ENCODE data around the gene MLC1. TPM values are rescaled to one million over a fixed set of nuclear protein-coding genes. Genes with fewer than 3 reads are reported as not detected.
"Not testable (repeated sequence)": the region's sequence is repeated elsewhere in the genome, so short reads cannot be mapped to it uniquely, and the experiment has no call there.

The MLC1 gene
- total RNA-seq, 4 donors from 2014 or later = under 0.01 to 0.70 TPM; not detected in 2

DNA sequence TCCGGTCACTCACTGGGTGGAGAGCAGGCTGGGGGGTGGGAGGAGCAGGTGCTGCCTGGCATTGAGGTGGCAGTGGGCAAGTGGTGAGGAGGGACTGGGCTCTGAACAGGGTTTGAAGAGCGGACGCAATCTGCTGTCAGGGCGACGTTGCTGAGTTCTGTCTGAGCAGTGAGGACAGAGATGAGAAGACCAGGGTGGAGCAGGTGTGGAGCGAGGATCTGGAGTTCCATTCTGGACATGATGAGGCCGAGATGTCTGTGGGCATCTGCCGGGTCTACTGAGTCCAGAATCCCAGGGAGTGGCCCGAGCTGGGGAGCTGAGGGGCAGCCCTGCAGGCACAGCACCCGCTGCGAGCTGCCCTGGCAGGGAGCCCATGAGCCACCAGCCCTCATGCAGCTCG, 2.4 kb upstream of the MLC1 start:
- H3K9me3 ChIP-seq = no peaks in the 10 kb centered on the region
- H3K4me1 ChIP-seq = peaks cover 4 to 13% (median 7%) of the 10 kb centered on the region in 3 donors
- no peak overlapping the region for H3K4me3 ChIP-seq
- WGBS, 2 donors = 89 to 98% methylated on average over 8 to 9 of the region's 12 CpGs
- peaks cover 0 to 28% (median 0%) of the 10 kb centered on the region in 4 donors for H3K27me3 ChIP-seq
- H3K27ac ChIP-seq = no peak overlapping the region
- no peak for TF ChIP-seq POLR2A (IDR thresholded peaks at IDR 0.05)
- TF ChIP-seq, protein P1, sequence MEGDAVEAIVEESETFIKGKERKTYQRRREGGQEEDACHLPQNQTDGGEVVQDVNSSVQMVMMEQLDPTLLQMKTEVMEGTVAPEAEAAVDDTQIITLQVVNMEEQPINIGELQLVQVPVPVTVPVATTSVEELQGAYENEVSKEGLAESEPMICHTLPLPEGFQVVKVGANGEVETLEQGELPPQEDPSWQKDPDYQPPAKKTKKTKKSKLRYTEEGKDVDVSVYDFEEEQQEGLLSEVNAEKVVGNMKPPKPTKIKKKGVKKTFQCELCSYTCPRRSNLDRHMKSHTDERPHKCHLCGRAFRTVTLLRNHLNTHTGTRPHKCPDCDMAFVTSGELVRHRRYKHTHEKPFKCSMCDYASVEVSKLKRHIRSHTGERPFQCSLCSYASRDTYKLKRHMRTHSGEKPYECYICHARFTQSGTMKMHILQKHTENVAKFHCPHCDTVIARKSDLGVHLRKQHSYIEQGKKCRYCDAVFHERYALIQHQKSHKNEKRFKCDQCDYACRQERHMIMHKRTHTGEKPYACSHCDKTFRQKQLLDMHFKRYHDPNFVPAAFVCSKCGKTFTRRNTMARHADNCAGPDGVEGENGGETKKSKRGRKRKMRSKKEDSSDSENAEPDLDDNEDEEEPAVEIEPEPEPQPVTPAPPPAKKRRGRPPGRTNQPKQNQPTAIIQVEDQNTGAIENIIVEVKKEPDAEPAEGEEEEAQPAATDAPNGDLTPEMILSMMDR (IDR thresholded peaks at IDR 0.05) = no peak
- H3K36me3 ChIP-seq = no peaks in the 10 kb centered on the region
- intact Hi-C loops (cut with DNase I) = no loop called here
- DNase-seq = no peak

DNA sequence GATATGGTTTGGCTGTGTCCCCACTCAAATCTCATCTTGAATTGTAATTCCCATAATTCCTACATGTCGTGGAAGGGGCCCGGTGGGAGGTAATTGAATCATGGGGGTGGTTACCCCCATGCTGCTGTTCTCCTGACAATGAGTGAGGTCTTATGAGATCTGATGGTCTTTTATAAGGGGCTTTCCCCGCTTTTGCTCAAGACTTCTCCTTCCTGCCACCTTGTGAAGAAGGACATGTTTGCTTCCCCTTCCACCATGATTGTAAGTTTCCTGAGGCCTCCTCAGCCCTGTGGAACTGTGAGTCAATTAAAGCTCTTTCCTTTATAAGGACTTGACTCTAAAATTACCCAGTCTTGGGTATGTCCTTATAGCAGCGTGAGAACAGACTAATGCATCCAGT, 1.7 kb upstream of the MLC1 start:
- 83 to 98% methylated on average over 4 of the region's 4 CpGs for WGBS, 2 donors
- peaks cover 4 to 20% (median 7%) of the 10 kb centered on the region in 3 donors for H3K4me1 ChIP-seq
- H3K9me3 ChIP-seq; intact Hi-C loops (cut with DNase I); H3K4me3 ChIP-seq; H3K36me3 ChIP-seq; DNase-seq: not testable (repeated sequence)
- peaks cover 0 to 34% (median 0%) of the 10 kb centered on the region in 4 donors for H3K27me3 ChIP-seq
- H3K27ac ChIP-seq = peak overlapping the region in 1 of 4 donors; percentile 33

DNA sequence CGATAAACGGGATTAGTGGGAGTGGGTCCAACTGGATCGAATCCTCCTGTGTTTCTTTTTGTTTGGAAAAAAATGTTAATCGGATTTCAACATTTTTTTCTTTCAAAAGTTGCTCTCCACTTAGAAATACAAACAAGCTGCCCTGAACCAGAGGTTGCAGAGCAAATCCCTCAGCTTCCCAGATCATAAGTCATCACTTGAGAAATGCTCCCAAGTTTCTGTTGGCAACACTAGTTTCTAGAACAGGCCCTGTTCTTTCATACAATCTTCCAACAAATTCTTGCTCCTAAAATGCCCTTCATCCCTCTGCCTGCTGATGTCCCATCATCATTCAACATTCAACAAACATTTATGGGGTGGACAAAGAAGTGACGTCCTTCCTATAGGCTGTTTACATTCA, 1.3 kb upstream of the MLC1 start:
- Histone ChIP-seq H3K27me3 (peaks cover 0 to 39% (median 0%) of the 10 kb centered on the region in 4 donors), H3K4me3 (no peak overlapping the region), H3K4me1 (peaks cover 4 to 20% (median 7%) of the 10 kb centered on the region in 3 donors), H3K36me3 (no peaks in the 10 kb centered on the region), H3K9me3 (no peaks in the 10 kb centered on the region), H3K27ac (peak overlapping the region in 1 of 4 donors; percentile 33)
- DNase-seq = no peak
- intact Hi-C loops (cut with DNase I) = no loop called here
- no peak for TF ChIP-seq POLR2A (IDR thresholded peaks at IDR 0.05)
- TF ChIP-seq, protein P1 (IDR thresholded peaks at IDR 0.05) = no peak
- WGBS, 2 donors = 52 to 70% methylated on average over 5 of the region's 5 CpGs

DNA sequence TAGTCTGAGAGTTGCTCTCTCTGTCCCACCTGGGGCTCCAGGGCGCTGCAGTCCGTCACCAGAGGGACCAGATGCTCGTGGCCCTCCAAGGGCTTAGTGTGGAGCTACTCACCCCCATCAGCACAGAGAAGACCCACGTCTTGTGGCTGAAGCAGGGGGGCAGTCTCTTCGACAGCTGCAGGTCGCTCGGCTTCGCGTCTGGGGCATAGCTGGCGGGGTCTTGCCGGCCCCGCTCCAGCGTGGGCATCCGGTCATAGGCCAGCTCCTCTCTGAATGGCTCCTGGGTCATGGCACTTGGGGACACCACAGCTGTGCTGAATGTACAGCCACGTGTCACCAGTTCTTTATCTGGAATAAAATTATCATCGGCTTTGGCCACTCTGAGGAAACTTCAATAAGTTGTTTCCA, 608 bp downstream of the MLC1 start:
- TF ChIP-seq, protein P1 (IDR thresholded peaks at IDR 0.05) = no peak
- TF ChIP-seq POLR2A (IDR thresholded peaks at IDR 0.05) = no peak
- no peak overlapping the region for H3K27ac ChIP-seq
- 58 to 61% methylated on average over 3 to 14 of the region's 16 CpGs for WGBS, 2 donors
- peaks cover 0 to 41% (median 0%) of the 10 kb centered on the region in 4 donors for H3K27me3 ChIP-seq
- DNase-seq = no peak
- intact Hi-C loops (cut with DNase I) = no loop called here
- H3K4me3 ChIP-seq = no peak overlapping the region
- H3K4me1 ChIP-seq = peaks cover 4 to 20% (median 7%) of the 10 kb centered on the region in 3 donors
- no peaks in the 10 kb centered on the region for H3K36me3 ChIP-seq
- H3K9me3 ChIP-seq = no peaks in the 10 kb centered on the region

DNA sequence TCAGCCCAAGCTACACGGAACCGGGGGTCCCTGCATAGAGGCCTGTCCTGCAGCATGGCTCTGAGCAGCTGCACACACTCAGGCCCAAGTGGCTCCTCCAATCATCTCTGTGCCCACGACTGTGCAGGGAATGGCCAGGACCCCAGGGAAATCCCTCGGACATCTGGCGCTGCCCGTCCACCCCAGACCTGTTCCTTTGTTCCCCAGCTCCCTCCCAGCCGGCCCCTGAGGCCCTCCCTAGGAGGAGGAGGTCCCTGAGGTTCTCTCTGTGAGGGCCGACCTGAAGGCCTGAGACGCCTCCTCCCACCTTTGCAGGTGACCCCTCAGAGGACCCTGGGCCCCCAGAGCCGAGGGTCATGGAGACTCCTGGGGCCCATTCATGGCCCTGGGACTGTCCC, 1.1 kb downstream of the MLC1 start:
- H3K4me1 ChIP-seq = peaks cover 4 to 21% (median 7%) of the 10 kb centered on the region in 3 donors
- no peaks in the 10 kb centered on the region for H3K36me3 ChIP-seq
- H3K9me3 ChIP-seq = no peaks in the 10 kb centered on the region
- no peak overlapping the region for H3K27ac ChIP-seq
- intact Hi-C loops (cut with DNase I) = no loop called here
- WGBS, 2 donors = 69% methylated on average over 9 of the region's 10 CpGs; no CpG with 5 or more reads in 1 of the 2 donors
- no peak overlapping the region for H3K4me3 ChIP-seq
- no peak for DNase-seq
- peaks cover 0 to 42% (median 0%) of the 10 kb centered on the region in 4 donors for H3K27me3 ChIP-seq
- TF ChIP-seq POLR2A (IDR thresholded peaks at IDR 0.05) = no peak
- TF ChIP-seq, protein P1 (IDR thresholded peaks at IDR 0.05) = no peak

Data from esophagus squamous epithelium (tissue), 5 donors.